ENCODE results near the gene GDF2. TPM values are rescaled to one million over a fixed set of nuclear protein-coding genes. Genes with fewer than 3 reads are reported as not detected.
A peak's percentile ranks its signal among the peaks of the same experiment; 100 is the strongest.

The GDF2 gene
- total and polyA plus RNA-seq, 2 of the 4 experiments (the other 2 are of a cell fraction), result under 0.01 TPM; not detected in 1

DNA sequence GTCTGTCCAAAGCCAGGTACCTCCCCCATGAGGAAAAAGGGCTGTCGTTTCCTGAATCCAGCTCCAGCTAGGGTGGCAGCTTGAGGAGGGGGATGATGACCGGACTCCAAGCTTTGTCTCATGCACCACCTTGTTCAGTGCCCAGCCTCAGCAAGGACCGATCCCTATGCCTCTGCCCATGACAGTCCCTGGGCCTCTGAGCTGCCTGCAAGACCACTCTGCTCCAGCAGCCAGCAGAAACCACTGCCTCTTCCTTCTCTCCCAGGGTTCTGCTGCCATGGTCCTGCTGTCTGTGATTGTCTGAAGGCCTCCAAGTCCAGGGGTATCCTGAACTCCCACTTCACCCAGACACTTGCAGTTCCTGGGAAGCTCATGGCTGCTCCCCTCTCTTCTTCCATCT is 43.5 kb upstream of the GDF2 start:
- no CpG with 5 or more reads among the region's 3 CpGs for WGBS, 2 experiments (ENCODE audit: extremely low coverage in 2 of 2, insufficient read length in 1 of 2)
- H2AK9ac ChIP-seq (replicated peaks; ENCODE audit: low read depth, low read length, poor library complexity), result no peak overlapping the region
- no peaks in the 10 kb centered on the region for H3K9me3 ChIP-seq (ENCODE audit: control insufficient read depth, insufficient read depth, low read length)
- H3K36me3 ChIP-seq (ENCODE audit: control insufficient read depth, insufficient read depth, low read length), result no peaks in the 10 kb centered on the region
- no peak overlapping the region for H3K23ac ChIP-seq (ENCODE audit: low read depth, low read length)
- no peaks in the 10 kb centered on the region for H3K79me1 ChIP-seq (ENCODE audit: low read depth in 1 of 2, low read length in 2 of 2)
- no peak overlapping the region for H2BK20ac ChIP-seq (ENCODE audit: low read depth, low read length)
- DNase-seq (no peak), ATAC-seq (ENCODE audit: low read depth) (no peak)
- H4K91ac ChIP-seq (ENCODE audit: insufficient read depth, low read depth, low read length), result no peak overlapping the region
- no peak overlapping the region for H2BK5ac ChIP-seq (ENCODE audit: low read depth, low read length, poor library complexity, severe bottlenecking)
- no peaks in the 10 kb centered on the region for H3K4me1 ChIP-seq (ENCODE audit: control insufficient read depth, insufficient read depth, low read length)
- no peak overlapping the region for H3K18ac ChIP-seq (ENCODE audit: low read depth, low read length)
- H2AK5ac ChIP-seq (ENCODE audit: low read depth, low read length), result no peak overlapping the region
- BruUV-seq (replicated peaks), result no TSS peak
- dilution Hi-C loops (cut with HindIII; ENCODE audit: low sequenced_read_pairs, unreplicated experiment), result no loop called here
- H4K20me1 ChIP-seq (ENCODE audit: insufficient read depth, low read length), result no peaks in the 10 kb centered on the region
- H3K4me3 ChIP-seq (ENCODE audit: insufficient read depth, low read depth, low read length), result no peak overlapping the region
- H4K5ac ChIP-seq (ENCODE audit: low read depth, low read length), result no peak overlapping the region
- H3K4me2 ChIP-seq (ENCODE audit: low read depth, low read length), result no peak overlapping the region
- intact Hi-C loops (cut with micrococcal nuclease), result no loop called here
- H3K56ac ChIP-seq (ENCODE audit: extremely low read depth, insufficient read depth, low read length), result no peak overlapping the region
- H3K27me3 ChIP-seq (ENCODE audit: control insufficient read depth, insufficient read depth, low read length), result peaks cover 22% of the 10 kb centered on the region
- peak overlapping the region; percentile 51 for H2AFZ ChIP-seq (replicated peaks; ENCODE audit: low read length, poor library complexity)
- ChIA-PET POLR2A (ENCODE audit: unreplicated experiment) (no interaction called here), CTCF (no interaction called here)
- no peak overlapping the region for H3K9ac ChIP-seq (ENCODE audit: low read depth, low read length)
- no peak overlapping the region for H3K27ac ChIP-seq (ENCODE audit: insufficient read depth, low read length)
- TF ChIP-seq RAD21 (IDR thresholded peaks at IDR 0.05; ENCODE audit: low read length), result no peak
- no peak for TF ChIP-seq CHD1 (IDR thresholded peaks at IDR 0.05; ENCODE audit: low read depth, low read length)
- no peak for TF ChIP-seq CEBPB (IDR thresholded peaks at IDR 0.05; ENCODE audit: low read depth, low read length)
- no peak for TF ChIP-seq NFE2L2 (IDR thresholded peaks at IDR 0.05; ENCODE audit: low read depth, low read length)
- no peak for TF ChIP-seq RFX5 (IDR thresholded peaks at IDR 0.05; ENCODE audit: low read depth, low read length)
- no peak for TF ChIP-seq SMC3 (IDR thresholded peaks at IDR 0.05; ENCODE audit: low read depth, low read length)
- no peak for TF ChIP-seq BHLHE40 (IDR thresholded peaks at IDR 0.05; ENCODE audit: low read depth, low read length)
- no peak for TF ChIP-seq RCOR1 (IDR thresholded peaks at IDR 0.05; ENCODE audit: insufficient replicate concordance, low read length)
- TF ChIP-seq MAFK (IDR thresholded peaks at IDR 0.05; ENCODE audit: low read depth, low read length), result no peak
- no peak for TF ChIP-seq MXI1 (IDR thresholded peaks at IDR 0.05; ENCODE audit: borderline replicate concordance, low read depth, low read length)
- no peak for TF ChIP-seq CTCF (conservative IDR thresholded peaks at IDR 0.05; ENCODE audit: low read depth, low read length)
- TF ChIP-seq POLR2A (IDR thresholded peaks at IDR 0.05; ENCODE audit: low read depth, low read length), result no peak
- no peak for TF ChIP-seq ELK1 (IDR thresholded peaks at IDR 0.05; ENCODE audit: borderline replicate concordance, low read depth, low read length)
- TF ChIP-seq MAZ (IDR thresholded peaks at IDR 0.05; ENCODE audit: borderline replicate concordance, low read depth, low read length), result no peak
- TF ChIP-seq, protein P1, sequence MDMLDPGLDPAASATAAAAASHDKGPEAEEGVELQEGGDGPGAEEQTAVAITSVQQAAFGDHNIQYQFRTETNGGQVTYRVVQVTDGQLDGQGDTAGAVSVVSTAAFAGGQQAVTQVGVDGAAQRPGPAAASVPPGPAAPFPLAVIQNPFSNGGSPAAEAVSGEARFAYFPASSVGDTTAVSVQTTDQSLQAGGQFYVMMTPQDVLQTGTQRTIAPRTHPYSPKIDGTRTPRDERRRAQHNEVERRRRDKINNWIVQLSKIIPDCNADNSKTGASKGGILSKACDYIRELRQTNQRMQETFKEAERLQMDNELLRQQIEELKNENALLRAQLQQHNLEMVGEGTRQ (IDR thresholded peaks at IDR 0.05; ENCODE audit: low read depth, low read length), result no peak
- no peak for TF ChIP-seq FOS (IDR thresholded peaks at IDR 0.05; ENCODE audit: low read depth, low read length)
- H2BK15ac ChIP-seq (ENCODE audit: low read depth, low read length), result no peak overlapping the region
- H3K14ac ChIP-seq (replicated peaks; ENCODE audit: low read depth, low read length), result no peak overlapping the region
- H3K4ac ChIP-seq (ENCODE audit: low read depth, low read length), result no peak overlapping the region
- H3K9me1 ChIP-seq (ENCODE audit: insufficient read depth, low read length), result no peaks in the 10 kb centered on the region
- H2BK120ac ChIP-seq (ENCODE audit: low read depth, low read length), result no peak overlapping the region
- H4K8ac ChIP-seq (ENCODE audit: low read depth in 2 of 2, low read length in 2 of 2), result no peak overlapping the region
- in situ Hi-C loops (cut with MboI; ENCODE audit: low sequenced_read_pairs), result no loop called here
